Sciatic nerve (tissue), 2 donors: ENCODE results near the gene ATF5. TPM values are rescaled to one million over a fixed set of nuclear protein-coding genes. Genes with fewer than 3 reads are reported as not detected.
A peak's percentile ranks its signal among the peaks of the same experiment; 100 is the strongest.

Experiments used
- ATAC-seq: fragments of 200-7000 bp; cut with Tn5 transposase; one replicate; pipeline ENCODE4 v1.9.1; 2020; ENCODE audit warnings: mild to moderate bottlenecking, moderate library complexity
- DNase-seq: peaks from one replicate; pipeline ENCODE4 v3.0.0-alpha.2; 2020; ENCODE audit warnings: low spot score
- intact Hi-C: fragments of 100-400 bp; cut with DNase I; formaldehyde crosslinking; loops from one replicate; pipeline ENCODE4 v1.14.2; 2022
- total RNA-seq: library from RNA; stranded (reverse); fragmentation: NEBNext Ultra II Directional; extraction: Animal tissue kit (Norgen Biotek cat#: 25700); gene quantifications from one replicate; pipeline ENCODE4 v1.2.1, GENCODE V29; 2021
- donor health status: DM: no; HTN: no; CAD: no.
- donor health status: DM: no; HTN: no; CAD: no.

ATF5 gene
- total RNA-seq, 1 donor from 2014 or later: 26.0 TPM

GRCh38 chr19:49892716-49893115 lies 36.3 kb upstream of the ATF5 start:
- DNase-seq: no peak
- intact Hi-C loops: no loop called here
- no peak for ATAC-seq

- DNase-seq (peak; percentile 57), ATAC-seq (no peak)
Measured at GRCh38 chr19:49894011-49894664, 34.9 kb upstream of the ATF5 start.

GRCh38 chr19:49894879-49895565 lies 34.0 kb upstream of the ATF5 start:
- ATAC-seq (no peak), DNase-seq (peak; percentile 58)
- intact Hi-C loops: no loop called here

More at GRCh38 chr19:49894011-49894664, 34.9 kb upstream of the ATF5 start:
- intact Hi-C loops: no loop called here

- ATAC-seq (no peak), DNase-seq (no peak)
- intact Hi-C loops: no loop called here
Measured at GRCh38 chr19:49895566-49896297, 33.3 kb upstream of the ATF5 start.

- DNase-seq (peak; percentile 75), ATAC-seq (peak; percentile 54)
- intact Hi-C loops: no loop called here
Measured at GRCh38 chr19:49896863-49897621, 32.0 kb upstream of the ATF5 start, which contains the start of gene IL4I1. Gene IL4I1 (minus strand): TSS chr19:49896887. CDS start chr19:49896160, 727 bp downstream.

- ATAC-seq: no peak
- no peak for DNase-seq
- intact Hi-C loops: no loop called here
Measured at GRCh38 chr19:49904136-49904535, 24.9 kb upstream of the ATF5 start.

- ATAC-seq (no peak), DNase-seq (no peak)
- intact Hi-C loops: no loop called here
Measured at GRCh38 chr19:49906879-49907564, 22.0 kb upstream of the ATF5 start.

GRCh38 chr19:49907745-49908446 lies 21.1 kb upstream of the ATF5 start:
- DNase-seq (no peak), ATAC-seq (no peak)

GRCh38 chr19:49908480-49909420 lies 20.3 kb upstream of the ATF5 start:
- DNase-seq (no peak), ATAC-seq (no peak)
- intact Hi-C loops: no loop called here

More at GRCh38 chr19:49907745-49908446, 21.1 kb upstream of the ATF5 start:
- intact Hi-C loops: no loop called here

GRCh38 chr19:49910179-49910578 lies 18.8 kb upstream of the ATF5 start:
- intact Hi-C loops: no loop called here
- DNase-seq: no peak
- no peak for ATAC-seq

GRCh38 chr19:49911381-49912145 lies 17.4 kb upstream of the ATF5 start:
- DNase-seq (no peak), ATAC-seq (peak; percentile 68)
- intact Hi-C loops: no loop called here

GRCh38 chr19:49912965-49913685 lies 15.9 kb upstream of the ATF5 start:
- DNase-seq: no peak
- intact Hi-C loops: no loop called here

GRCh38 chr19:49913720-49914119 lies 15.3 kb upstream of the ATF5 start:
- intact Hi-C loops: no loop called here
- DNase-seq: no peak
- no peak for ATAC-seq

More at GRCh38 chr19:49912965-49913685, 15.9 kb upstream of the ATF5 start:
- ATAC-seq: no peak

- intact Hi-C loops: no loop called here
- ATAC-seq: no peak
- DNase-seq: no peak
Measured at GRCh38 chr19:49915271-49915670, 13.7 kb upstream of the ATF5 start.

GRCh38 chr19:49916839-49917733 lies 11.9 kb upstream of the ATF5 start:
- intact Hi-C loops: no loop called here
- DNase-seq (no peak), ATAC-seq (peak; percentile 39)
